Measurements from ENCODE around the gene OR6N1.

OR6N1 gene, protein sequence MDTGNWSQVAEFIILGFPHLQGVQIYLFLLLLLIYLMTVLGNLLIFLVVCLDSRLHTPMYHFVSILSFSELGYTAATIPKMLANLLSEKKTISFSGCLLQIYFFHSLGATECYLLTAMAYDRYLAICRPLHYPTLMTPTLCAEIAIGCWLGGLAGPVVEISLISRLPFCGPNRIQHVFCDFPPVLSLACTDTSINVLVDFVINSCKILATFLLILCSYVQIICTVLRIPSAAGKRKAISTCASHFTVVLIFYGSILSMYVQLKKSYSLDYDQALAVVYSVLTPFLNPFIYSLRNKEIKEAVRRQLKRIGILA

DNA sequence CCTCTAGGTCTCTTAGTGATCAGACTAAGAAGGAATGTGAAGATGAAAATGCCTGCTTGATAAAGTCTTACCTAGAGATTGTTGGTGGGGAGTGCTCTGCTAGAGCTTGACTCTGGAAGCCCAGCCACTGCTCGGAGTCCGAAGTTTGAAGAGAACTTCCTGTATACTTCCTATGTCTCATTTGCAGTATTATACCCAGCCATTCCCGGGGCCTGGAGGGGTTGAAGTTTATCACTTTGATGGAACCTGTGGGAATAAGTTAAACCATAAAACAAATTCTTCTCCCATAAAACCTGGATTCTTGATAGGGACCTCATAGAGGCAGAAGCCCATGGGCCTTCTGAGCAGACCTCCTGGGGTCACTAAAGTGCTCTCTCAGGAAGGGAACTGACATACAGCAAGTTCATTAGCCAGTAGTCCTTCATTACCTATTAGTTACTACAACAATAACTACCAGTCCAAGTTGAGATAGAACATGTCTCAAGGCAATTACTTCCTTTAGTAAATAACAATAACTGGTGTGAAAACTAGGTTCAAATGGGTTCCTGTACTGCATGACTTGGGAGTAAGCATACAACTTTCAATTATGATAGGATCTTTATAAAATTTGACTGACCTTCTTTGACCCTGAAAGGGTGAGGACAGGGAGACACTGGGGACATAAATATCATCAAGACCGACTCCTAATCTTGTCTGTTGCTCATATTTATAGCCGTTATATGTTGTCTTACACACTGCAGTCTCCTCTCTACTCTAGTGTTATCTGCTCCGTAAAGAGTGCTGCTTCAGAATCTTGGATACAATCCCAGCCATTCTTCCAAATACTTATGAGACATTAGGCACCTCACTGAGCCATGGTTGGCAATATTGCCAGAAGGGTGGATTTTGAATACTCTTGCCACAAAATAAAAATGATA, at the start of gene OR6N1:
Gene OR6N1, minus strand, starts transcription at position 246 of the 917 bp plus-strand sequence. CDS start 5,513 bp downstream, outside the sequence.
- H3K4me3 ChIP-seq (replicated peaks; ENCODE audit: low read depth, low read length): no peak within 1 kb of the TSS
- no peak for DNase-seq (ENCODE audit: extremely low read depth, low read depth)
- TF ChIP-seq CTCF (IDR thresholded peaks at IDR 0.05; ENCODE audit: low read depth, low read length, missing control alignments): no peak

DNA sequence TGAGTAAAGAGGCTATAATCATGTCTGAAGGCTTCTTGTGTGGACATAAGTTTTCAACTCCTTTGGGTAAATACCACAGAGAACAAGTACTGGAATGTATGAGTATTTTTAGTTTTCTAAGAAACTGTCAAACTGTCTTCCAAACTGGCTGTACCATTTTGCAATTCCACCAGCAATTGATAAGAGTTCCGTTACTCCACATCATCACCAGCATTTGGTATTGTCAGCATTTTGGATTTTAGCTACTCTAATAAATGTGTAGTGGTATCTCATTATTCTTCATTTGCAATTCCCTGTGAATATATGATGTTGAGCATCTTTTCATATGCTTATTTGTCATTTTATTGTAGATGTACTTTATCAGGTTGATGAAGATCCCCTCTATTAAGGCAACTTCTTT, 49.7 kb upstream of the OR6N1 start:
- TF ChIP-seq CTCF (IDR thresholded peaks at IDR 0.05; ENCODE audit: low read depth, low read length, missing control alignments): no peak
- H3K4me3 ChIP-seq (replicated peaks; ENCODE audit: low read depth, low read length): no peak overlapping the region
- no peak for DNase-seq (ENCODE audit: extremely low read depth, low read depth)

DNA sequence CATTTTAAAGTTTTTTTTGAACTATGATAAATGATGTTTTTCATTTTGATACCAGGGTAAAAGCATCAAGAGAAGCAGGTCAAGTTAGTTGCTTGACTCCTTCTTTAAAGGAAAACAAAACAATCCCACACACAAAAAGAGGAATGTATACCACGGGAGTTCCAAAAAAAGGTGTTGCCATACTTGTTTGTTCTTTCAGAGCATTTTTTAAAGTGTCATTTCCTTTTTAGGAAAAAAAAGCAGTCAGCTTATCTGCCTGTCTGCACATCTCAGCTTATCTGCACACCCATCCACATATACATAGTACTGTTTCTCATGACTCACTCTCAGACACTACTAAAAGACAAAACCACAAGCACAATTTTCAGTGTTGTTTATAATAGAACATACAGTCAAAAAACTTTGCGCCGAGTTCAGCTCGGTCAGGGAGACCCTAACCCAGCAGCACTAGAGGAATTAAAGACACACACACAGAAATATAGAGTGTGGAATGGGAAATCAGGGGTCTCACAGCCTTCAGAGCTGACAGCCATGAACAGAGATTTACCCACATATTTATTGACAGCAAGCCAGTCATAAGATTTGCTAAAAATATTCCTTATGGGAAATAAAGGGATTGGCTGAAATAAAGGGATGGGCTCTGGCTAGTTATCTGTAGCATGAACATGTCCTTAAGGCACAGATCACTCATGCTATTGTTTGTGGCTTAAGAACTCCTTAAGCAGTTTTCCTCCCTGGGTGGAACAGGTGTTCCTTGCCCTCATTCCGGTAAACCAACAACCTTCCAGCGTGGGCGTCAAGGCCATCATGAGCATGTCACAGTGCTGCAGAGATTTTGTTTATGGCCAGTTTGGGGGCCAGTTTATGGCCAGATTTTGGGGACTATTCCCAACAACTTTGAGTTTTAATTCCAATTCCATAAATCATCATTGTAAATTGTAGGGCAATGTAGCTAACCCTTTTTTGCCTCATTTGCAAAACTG, 47.8 kb upstream of the OR6N1 start:
- H3K4me3 ChIP-seq (replicated peaks; ENCODE audit: low read depth, low read length): no peak overlapping the region
- DNase-seq (ENCODE audit: extremely low read depth, low read depth): no peak
- no peak for TF ChIP-seq CTCF (IDR thresholded peaks at IDR 0.05; ENCODE audit: low read depth, low read length, missing control alignments)

GRCh38 chr1:158818975-158819431, 47.0 kb upstream of the OR6N1 start:
- no peak overlapping the region for H3K4me3 ChIP-seq (replicated peaks; ENCODE audit: low read depth, low read length)
- DNase-seq (ENCODE audit: extremely low read depth, low read depth): no peak

GRCh38 chr1:158818560-158818959, 46.6 kb upstream of the OR6N1 start:
- TF ChIP-seq CTCF (IDR thresholded peaks at IDR 0.05; ENCODE audit: low read depth, low read length, missing control alignments): no peak
- no peak for DNase-seq (ENCODE audit: extremely low read depth, low read depth)
- no peak overlapping the region for H3K4me3 ChIP-seq (replicated peaks; ENCODE audit: low read depth, low read length)

More at GRCh38 chr1:158818975-158819431, 47.0 kb upstream of the OR6N1 start:
- TF ChIP-seq CTCF (IDR thresholded peaks at IDR 0.05; ENCODE audit: low read depth, low read length, missing control alignments): no peak

- no peak for TF ChIP-seq CTCF (IDR thresholded peaks at IDR 0.05; ENCODE audit: low read depth, low read length, missing control alignments)
- DNase-seq (ENCODE audit: extremely low read depth, low read depth): no peak
- H3K4me3 ChIP-seq (replicated peaks; ENCODE audit: low read depth, low read length): no peak overlapping the region
These were observed 43.0 kb upstream of the OR6N1 start for GRCh38 chr1:158814970-158815369.

All from HFF-Myc (cell line).